GM19395 (cell line): ENCODE results near the gene MOCOS.
"Not testable (repeated sequence)": the region's sequence is repeated elsewhere in the genome, so short reads cannot be mapped to it uniquely, and the experiment has no call there.

Source experiments
- ATAC-seq: cut with Tn5 transposase; IDR thresholded peaks from one replicate; pipeline ENCODE4 v1.9.1; 2021; ENCODE audit warnings: mild to moderate bottlenecking, moderate library complexity; ENCODE audit not compliant: unreplicated experiment

The MOCOS gene

DNA sequence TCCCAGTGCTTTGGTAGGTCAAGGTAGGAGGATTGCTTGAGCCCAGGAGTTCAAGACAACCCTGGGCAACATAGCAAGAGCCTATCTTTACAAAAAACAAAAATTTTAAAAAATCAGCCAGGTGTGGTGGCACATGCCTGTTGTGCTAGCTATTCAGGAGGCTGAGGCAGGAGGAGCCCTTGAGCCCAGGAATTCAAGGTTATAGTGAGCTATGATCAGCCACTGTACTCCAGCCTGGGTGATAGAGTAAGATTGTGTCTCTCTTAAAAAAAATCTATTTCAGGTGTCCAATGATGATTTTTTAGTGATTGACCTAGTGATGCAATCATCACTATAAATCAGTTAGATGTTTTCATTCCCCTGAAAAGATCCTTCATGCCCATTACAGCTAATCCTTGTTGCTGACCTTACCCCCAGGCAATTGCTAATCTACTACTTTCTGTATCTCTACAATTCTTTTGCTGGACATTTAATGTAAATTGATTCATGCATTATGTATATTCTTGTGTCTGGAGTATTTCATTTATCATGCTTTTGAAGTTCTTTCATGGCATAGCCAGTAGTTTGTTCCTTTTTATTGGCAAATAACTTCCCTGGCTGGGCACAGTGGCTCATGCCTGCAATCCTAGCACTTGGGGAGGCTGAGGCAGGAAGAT lies 10.3 kb downstream of the MOCOS start:
- ATAC-seq = no peak

DNA sequence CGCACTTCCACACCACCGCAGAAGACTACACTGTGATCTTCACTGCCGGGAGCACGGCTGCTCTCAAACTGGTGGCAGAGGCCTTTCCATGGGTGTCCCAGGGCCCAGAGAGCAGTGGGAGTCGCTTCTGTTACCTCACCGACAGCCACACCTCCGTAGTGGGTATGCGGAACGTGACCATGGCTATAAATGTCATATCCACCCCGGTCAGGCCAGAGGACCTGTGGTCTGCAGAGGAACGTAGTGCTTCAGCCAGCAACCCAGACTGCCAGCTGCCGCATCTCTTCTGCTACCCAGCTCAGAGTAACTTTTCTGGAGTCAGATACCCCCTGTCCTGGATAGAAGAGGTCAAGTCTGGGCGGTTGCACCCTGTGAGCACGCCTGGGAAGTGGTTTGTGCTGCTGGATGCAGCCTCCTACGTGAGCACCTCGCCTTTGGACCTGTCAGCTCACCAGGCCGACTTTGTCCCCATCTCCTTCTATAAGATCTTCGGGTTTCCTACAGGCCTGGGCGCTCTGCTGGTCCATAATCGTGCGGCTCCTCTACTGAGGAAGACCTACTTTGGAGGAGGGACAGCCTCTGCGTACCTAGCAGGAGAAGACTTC lies 12.5 kb downstream of the MOCOS start:
- no peak for ATAC-seq

DNA sequence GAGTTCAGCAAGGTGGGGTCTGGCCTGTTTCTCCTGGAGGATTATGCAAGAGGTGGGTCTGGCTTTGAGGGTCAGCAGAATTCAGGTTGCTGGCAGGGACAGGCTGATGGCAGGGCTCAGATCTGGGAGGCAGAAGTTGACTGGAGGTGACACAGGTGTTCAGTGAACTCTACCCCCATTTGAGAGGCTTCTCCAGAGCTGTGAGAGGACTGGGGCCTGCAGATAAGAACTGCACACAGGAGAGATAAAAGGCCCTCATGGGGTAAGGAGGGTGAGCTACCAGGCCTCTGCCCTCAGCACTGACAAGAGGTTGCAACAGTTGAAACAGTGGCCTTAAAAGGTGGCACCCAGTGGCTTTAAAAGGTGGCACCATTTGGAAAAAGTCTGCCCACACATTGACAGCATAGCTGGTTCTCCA lies 13.1 kb downstream of the MOCOS start:
- no peak for ATAC-seq

DNA sequence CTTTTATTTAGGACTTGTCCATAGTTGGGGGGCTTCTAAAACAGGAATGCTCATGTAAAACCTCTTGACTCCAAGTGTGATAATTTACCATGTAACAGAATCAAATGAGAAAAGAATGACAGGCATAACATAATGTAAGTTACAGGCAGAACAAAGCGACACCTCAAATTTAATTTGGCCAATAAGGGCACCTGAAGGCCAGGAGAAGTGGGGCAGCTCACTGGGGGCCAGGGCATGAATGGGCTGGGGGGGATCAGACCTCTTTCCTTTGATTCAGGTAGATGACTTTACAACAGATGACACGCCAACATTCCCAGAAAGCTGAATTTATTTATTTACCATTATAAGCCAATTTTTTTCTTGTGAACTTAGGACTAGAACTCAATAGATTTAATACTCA lies 14.5 kb downstream of the MOCOS start:
- no peak for ATAC-seq

DNA sequence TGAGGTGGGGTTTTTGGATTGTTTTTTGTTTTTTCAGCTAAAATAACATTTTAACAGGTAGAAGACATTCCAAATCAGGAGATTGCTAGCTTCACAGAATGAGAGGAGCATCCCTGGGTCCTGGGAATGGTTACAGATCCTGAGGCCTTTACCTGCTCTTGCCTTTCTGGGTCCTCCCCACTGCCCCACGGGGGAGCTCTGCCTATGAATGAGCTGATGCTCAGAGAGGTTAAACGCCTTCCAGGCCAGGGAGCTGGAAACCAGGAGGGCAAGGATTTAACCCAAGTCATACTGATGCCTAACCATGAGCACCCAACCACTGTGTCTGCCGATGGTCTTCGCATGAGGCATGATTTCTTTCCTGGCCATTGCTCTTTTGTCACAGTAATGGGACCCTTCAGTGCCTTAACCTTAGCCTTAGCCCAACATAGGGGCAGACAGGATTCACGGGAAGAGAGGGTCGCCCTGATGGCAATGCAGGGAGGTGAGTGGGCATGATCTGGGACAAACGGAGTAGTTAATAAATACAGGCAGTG lies 16.1 kb downstream of the MOCOS start:
- ATAC-seq = no peak

DNA sequence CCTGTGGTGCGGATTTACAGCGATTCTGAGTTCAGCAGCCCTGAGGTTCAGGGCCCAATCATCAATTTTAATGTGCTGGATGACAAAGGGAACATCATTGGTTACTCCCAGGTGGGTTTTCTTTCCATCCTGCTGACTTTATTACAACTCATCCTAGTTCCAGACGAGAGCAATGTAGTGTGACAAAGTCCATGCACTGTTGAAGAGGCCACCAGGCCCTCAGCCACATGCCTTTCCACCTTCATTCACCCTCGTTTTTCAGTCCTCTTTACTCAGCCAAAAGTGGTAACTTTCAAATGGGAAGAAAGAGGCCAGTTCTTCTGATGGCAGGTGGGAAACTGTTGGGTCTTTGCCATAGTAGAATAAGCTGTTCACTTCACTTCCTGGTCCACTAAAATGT lies 17.9 kb downstream of the MOCOS start:
- no peak for ATAC-seq

DNA sequence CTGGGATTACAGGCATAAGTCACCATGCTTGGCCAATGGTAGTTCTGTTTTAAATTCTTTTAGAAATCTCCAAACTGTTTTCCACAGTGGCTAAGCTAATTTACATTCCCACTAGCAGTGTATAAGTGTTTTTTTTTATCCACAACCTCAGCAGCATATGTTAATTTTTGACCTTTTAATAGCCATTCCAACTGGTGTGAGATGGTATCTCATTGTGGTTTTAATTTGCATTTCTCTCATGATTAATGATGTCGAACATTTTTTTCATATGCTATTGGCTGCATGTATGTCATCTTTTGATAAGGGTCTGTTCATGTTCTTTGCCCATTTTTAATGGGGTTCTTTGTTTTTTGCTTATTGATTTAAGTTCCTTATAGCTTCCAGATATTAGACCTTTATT lies 20.0 kb downstream of the MOCOS start:
- no peak for ATAC-seq

DNA sequence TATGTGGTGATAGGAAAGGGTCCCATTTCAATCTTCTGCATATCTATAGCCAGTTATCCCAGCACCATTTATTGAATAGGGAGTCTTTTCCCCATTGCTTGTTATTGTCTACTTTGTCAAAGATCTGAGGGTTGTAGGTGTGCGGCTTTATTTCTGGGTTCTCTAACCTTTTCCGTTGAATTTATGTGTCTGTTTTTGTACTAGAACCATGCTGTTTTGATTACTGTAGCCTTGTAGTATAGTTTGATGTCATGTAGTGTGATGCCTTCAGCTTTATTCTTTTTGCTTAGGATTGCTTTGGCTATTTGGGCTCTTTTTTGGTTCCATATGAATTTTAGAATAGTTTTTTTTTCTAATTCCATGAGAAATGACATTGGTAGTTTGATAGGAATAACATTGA lies 20.7 kb downstream of the MOCOS start:
- ATAC-seq = not testable (repeated sequence)

DNA sequence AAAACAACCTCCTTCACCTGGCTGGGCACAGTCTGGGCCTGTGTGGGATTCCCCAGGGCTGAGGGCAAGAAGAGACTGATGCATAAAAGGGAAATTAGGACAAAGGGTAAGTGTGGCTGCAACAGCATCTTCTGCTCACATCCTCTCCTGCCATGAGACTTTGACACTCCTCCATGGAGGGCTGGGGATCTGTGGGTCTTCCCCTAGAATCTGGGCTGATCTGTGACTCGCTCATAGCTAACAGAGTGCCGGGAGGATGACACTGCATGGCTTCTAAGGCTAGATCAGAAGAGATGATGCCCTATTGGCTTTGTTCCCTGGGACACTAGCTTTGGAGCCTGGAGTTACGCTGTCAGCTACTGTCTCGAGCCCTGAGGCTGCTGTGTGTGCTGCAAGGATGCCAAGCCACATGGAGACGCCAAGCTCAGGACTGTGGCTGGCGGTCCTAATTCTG lies 24.3 kb downstream of the MOCOS start:
- ATAC-seq = no peak

DNA sequence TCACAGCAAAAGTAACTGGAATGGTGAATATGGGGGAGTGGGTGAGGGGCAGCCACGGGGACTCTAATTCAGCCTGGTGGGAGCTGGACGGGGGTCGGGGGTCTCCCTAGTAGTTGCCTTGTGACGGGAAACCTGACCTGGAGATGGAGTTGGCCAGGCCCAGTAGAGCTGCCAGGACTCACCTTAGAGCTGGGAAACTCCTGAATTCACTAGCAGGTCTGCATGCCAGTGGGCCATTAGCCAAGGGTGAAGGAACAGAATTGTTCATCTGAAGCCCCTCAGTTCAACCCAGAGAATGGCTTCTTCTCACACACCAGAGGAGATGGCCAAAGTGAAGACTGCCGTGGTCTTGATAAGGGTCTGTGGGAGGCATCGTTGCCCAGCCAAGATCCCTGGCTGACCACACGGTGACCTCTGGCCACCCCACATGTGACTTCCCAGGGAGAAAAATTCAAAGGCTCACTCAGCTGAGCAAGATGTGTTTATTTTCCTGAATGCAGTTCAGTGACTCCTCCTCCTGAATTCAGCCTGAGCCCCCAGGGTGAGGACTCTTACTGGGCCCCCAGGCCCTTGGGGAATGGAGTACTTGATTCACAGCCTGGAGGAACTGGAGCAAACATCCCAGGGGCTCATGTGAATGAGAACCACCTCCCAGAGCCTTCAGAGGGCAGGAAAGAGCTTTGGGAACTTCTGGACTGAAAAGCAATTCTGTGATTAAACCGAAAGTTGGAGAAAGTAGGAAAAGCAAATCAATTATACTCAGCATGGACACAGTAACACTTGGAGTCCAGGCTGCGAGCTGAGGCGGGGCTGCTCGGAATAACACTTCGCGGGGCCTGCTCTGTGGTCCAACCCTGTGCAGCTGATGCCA lies 25.2 kb downstream of the MOCOS start:
- ATAC-seq = no peak

DNA sequence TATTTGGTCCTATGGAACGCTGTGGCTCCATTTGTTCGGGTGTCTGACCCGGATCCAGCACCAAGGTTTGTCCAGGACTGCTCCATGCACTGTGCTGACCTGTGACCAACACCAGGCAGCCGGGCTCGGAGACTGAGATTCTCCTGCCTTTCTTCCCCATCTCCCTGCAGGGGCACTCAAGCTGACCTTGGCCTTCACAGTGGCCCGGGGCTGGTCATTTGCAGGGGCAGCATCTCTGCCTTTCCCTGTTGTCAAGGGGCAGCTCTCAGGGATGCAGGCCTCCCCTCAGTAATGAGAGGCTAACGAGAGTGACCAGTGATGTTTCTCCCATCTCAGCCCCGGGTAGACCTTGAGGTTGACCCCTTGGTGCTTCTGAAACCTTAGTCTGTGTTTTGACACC lies 27.5 kb downstream of the MOCOS start:
- no peak for ATAC-seq

DNA sequence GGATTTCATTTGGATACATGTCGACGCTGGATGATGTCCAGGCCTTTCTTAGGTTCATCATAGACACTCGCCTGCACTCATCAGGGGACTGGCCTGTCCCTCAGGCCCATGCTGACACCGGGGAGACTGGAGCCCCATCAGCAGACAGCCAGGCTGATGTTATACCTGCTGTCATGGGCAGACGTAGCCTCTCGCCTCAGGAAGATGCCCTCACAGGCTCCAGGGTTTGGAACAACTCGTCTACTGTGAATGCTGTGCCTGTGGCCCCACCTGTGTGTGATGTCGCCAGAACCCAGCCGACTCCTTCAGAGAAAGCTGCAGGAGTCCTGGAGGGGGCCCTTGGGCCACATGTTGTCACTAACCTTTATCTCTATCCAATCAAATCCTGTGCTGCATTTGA lies 28.3 kb downstream of the MOCOS start:
- no peak for ATAC-seq

DNA sequence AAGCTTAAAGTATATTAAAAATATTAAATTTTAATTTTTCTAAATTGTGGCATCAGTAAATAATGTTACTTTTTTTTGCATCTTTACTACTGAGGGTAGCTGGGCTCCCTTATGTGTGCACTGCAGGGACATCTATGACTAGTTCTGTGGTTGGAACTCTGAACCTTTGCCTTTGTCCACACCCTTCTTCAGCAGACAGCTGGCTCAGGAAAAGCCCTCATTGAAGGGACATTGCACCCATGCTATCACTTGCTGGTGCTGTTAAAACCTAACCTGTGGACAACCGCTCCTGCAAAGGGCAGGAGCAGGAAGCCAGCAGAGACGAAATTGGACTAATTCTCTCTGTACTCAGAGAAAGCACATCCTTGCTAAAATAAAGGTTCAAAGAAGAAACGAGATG lies 30.1 kb downstream of the MOCOS start:
- no peak for ATAC-seq

DNA sequence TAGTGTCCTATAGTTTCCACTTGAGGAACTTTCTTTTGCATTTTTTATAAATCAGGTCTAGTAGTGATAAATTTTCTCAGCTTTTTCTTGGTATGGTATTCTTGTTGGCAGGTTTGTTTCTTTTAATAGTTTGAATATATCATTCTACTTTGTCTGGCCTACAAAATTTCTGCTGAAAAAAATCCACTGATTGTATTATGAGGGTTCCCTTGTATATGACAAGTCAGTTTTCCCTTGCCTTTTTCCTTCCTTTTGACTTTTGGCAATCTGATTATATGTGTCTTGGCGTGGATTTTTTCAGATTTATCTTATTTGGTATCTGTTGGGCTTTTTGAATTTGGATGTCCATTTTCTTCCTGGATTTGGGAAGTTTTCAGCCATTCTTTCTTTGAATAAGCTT lies 41.9 kb downstream of the MOCOS start:
- ATAC-seq = no peak

DNA sequence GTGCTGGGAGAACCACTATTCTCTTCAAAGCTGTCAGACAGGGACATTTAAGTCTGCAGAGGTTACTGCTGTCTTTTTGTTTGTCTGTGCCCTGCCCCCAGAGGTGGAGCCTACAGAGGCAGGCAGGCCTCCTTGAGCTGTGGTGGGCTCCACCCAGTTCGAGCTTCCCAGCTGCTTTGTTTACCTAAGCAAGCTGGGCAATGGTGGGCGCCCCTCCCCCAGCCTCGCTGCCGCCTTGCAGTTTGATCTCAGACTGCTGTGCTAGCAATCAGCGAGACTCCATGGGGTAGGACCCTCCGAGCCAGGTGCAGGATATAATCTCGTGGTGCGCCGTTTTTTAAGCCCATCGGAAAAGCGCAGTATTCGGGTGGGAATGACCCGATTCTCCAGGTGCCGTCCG lies 53.2 kb downstream of the MOCOS start:
- ATAC-seq = not testable (repeated sequence)

DNA sequence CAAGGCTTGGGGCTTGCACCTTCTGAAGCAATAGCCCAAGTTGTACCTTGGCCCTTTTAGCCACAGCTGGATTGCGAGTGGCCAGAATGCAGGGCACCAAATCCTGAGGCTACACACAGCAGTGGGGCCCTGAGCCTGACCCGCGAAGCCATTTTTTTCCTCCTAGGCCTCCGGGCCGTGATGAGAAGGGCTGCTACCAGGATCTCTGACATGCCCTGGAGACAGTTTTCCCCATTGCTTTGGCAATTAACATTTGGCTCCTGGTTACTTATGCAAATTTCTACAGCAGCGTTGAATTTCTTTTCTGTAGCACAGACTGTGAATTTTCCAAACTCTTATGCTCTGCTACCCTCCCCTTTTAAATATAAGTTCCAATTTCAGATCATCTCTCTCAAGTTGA lies 54.5 kb downstream of the MOCOS start:
- ATAC-seq = no peak

DNA sequence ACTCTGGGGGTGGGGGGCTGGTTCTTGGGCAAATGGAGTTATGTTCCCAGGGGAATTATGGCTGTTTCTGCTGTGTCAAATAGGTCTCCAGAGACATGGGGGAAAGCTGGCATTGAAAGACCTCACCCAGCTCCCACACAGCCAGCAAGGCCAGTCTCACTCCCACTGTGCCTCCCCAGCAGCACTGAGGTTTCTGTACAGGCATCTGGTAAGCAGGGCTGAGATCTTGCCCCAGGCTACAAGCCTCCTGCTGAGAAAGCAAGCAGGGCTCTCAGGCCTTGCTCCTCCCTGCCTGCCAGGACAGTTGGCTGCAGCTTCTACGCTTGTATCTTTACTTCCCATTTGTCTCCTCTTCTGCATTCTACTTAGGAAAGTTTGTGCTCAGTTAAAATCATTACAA lies 59.7 kb downstream of the MOCOS start:
- ATAC-seq = no peak

DNA sequence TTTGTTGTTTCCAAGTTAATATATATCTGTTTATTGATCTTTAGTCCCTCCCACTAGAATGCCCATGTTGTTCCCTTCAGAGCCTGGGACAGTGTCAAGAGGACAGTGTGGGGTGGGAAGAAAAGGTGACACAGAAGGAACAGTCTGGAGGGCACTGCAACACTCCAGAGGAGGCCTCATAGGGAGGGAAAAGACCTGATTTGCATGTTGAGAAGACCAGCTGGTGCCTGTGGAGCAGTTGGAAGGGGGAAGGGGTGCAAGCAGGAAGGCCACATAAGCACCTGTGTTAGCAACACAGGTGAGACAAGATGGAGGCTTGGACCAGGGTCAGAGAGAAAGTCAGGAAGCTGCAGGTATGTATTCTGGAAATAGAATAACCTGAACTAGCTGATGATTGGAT lies 62.1 kb downstream of the MOCOS start:
- ATAC-seq = no peak

DNA sequence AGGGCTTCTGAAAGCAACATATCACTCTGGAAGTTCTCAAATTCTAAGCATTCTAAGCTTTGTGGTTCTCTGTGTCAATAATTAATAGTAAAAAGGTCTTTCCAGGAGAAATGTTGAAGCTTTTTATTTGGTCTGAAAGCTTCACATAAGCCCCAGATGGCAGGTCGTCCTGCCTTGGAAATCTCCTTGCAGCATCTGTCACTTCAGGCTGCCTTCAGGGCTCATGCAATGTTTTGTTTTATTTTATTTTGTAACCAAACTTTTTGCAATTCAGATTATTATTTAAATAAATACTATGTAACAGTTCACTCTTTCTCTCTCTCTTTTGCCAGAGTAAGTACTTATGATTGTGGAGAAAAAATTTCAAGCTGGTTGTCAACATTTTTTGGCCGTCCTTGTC lies 63.5 kb downstream of the MOCOS start:
- ATAC-seq = no peak

DNA sequence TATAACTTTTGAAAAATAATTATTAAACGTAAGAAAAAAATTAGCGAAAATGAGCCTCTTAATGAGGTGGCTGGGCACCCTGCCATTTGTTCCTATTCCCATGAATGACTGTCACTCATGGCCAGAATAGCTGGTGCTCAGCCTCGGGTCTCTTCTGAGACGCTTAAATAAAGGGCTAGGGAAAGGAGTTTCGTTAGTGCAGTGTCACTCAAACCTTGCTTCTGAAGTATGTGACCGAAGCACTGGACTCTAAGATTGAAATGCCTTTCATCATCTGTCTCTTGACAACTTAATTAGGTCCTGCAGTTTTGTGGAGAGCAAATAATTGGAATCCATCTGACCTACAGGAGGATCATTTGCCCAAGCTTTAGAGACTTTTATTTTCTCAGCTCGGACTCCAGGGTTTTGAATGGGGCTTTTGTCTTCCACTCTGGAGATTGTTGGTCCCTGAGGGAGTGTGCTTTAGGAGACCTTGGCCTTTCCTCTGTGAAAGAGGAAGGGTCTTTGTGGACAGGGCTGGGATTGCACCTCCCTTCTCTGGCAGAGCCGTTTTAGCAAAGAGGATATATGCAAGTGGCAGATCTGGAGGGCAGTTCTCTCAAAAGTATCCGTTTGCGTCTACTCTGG lies 67.9 kb downstream of the MOCOS start:
- no peak for ATAC-seq

DNA sequence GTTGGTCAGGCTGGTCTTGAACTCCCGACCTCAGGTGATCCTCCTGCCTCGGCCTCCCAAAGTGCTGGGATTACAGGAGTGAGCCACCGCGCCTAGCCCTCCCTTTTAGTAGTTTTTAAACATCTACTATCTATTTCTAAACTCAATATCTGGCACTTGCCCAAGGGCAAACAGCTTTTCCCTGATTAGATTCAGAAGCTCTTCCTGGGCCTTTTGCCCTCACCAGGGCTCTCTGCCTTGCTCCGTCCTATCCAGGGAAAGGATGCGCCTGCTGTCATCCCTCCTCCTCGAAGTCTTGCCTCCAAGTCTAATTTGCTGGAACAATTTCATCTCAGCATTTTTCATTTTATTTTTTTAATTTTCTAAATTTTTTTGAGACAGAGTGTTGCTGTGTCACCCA lies 68.8 kb downstream of the MOCOS start:
- ATAC-seq = no peak
